MM.1S (cell line): ENCODE measurements around the gene MTHFR.

Experiments used
- EZH2 ChIP-seq: fragments of 300-600 bp; sonication (generic); optimal IDR thresholded peaks from 2 replicates; pipeline ENCODE3; 2017; ENCODE audit warnings: low read depth, mild to moderate bottlenecking, antibody characterized with exemption, low read length, mixed read lengths
- EZH2phosphoT487 ChIP-seq: fragments of 300-600 bp; sonication (generic); IDR thresholded peaks from 2 replicates; pipeline ENCODE4 v1.6.1; 2018; ENCODE audit warnings: antibody characterized with exemption, low read length
- TF ChIP-seq, protein P1 (sequence below): fragments of 300-600 bp; sonication (generic); IDR thresholded peaks from 2 replicates; pipeline ENCODE4 v1.5.1; 2016; ENCODE audit warnings: antibody characterized with exemption, low read length, mixed read lengths

DNA sequence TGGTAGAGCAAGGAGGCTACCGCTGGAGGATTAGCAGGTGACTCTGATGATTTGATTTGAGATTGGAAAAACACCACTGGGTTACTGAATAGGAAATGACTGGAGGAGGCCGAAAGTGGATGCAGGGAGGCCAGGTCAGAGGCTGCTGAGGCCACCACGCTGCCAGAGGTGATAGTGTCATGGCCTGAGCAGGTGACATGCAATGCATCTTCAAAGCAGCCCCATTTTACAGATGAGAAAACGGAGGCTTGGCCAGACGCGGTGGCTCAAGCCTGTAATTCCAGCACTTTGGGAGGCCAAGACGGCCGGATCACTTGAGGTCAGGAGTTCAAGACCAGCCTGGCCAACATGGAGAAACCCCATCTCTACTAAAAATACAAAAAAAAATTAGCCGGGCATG lies 31.0 kb downstream of the MTHFR start:
- TF ChIP-seq, protein P1, sequence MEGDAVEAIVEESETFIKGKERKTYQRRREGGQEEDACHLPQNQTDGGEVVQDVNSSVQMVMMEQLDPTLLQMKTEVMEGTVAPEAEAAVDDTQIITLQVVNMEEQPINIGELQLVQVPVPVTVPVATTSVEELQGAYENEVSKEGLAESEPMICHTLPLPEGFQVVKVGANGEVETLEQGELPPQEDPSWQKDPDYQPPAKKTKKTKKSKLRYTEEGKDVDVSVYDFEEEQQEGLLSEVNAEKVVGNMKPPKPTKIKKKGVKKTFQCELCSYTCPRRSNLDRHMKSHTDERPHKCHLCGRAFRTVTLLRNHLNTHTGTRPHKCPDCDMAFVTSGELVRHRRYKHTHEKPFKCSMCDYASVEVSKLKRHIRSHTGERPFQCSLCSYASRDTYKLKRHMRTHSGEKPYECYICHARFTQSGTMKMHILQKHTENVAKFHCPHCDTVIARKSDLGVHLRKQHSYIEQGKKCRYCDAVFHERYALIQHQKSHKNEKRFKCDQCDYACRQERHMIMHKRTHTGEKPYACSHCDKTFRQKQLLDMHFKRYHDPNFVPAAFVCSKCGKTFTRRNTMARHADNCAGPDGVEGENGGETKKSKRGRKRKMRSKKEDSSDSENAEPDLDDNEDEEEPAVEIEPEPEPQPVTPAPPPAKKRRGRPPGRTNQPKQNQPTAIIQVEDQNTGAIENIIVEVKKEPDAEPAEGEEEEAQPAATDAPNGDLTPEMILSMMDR, result no peak
- TF ChIP-seq EZH2 (no peak), EZH2phosphoT487 (no peak)
